Tibial nerve (tissue), 3 donors: Measurements from ENCODE around the gene ABCB9.

ENCODE experiments used
- POLR2A ChIP-seq, 2 donors: fragments of 450-650 bp; IDR thresholded peaks; one replicate each; pipeline ENCODE4 v1.6.1; 2017; ENCODE audit warnings: antibody characterized with exemption in 2 of 2, mild to moderate bottlenecking in 2 of 2, moderate library complexity in 2 of 2
- TF ChIP-seq, protein P1 (sequence below), 5 experiments: fragments of 200-600 bp in 3 of 5; fragments of 450-650 bp in 2 of 5; sonication (generic) in 3 of 5; IDR thresholded peaks; one replicate each; pipeline ENCODE4 v1.5.1; 2016 to 2019; ENCODE audit warnings: antibody characterized with exemption in 5 of 5, mild to moderate bottlenecking in 3 of 5, moderate library complexity in 2 of 5

DNA sequence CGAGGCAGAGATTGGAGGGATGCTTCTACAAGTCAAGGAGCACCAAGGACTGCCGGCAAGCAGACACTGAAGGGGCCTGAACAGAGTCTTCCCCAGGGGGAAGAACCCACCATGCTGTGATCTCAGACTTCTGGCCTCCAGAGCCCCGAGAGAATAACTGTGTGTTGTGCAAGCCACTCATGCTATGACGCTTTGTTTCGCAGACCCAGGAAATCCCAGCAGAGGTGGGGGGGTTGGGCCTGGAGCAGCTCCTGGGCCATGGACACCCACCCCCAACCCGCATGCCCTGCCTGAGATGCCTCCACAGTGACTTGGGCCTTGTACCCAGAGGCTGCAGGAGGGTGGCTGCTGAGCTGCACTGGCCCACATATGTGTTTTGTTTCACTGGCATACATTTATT is 45.4 kb upstream of the ABCB9 start:
- no peak for TF ChIP-seq POLR2A (IDR thresholded peaks at IDR 0.05)
- TF ChIP-seq, protein P1, sequence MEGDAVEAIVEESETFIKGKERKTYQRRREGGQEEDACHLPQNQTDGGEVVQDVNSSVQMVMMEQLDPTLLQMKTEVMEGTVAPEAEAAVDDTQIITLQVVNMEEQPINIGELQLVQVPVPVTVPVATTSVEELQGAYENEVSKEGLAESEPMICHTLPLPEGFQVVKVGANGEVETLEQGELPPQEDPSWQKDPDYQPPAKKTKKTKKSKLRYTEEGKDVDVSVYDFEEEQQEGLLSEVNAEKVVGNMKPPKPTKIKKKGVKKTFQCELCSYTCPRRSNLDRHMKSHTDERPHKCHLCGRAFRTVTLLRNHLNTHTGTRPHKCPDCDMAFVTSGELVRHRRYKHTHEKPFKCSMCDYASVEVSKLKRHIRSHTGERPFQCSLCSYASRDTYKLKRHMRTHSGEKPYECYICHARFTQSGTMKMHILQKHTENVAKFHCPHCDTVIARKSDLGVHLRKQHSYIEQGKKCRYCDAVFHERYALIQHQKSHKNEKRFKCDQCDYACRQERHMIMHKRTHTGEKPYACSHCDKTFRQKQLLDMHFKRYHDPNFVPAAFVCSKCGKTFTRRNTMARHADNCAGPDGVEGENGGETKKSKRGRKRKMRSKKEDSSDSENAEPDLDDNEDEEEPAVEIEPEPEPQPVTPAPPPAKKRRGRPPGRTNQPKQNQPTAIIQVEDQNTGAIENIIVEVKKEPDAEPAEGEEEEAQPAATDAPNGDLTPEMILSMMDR (IDR thresholded peaks at IDR 0.05): no peak
